ENCODE data around the gene THAP2. TPM values are rescaled to one million over a fixed set of nuclear protein-coding genes. Genes with fewer than 3 reads are reported as not detected.
A peak's percentile ranks its signal among the peaks of the same experiment; 100 is the strongest.

Gene THAP2
- polyA plus RNA-seq, 2 of the 4 experiments (the other 2 are of a cell fraction): 3.6 to 8.5 TPM

- TF ChIP-seq FOXS1 (CRISPR knock-in tag; IDR thresholded peaks at IDR 0.05) (no peak), EHF (CRISPR knock-in tag; IDR thresholded peaks at IDR 0.05) (no peak), ZFP36 (IDR thresholded peaks at IDR 0.05; ENCODE audit: borderline replicate concordance, partially characterized antibody) (no peak), POLR2A (IDR thresholded peaks at IDR 0.05; ENCODE audit: low read length) (no peak), RCOR1 (IDR thresholded peaks at IDR 0.05; ENCODE audit: low read depth, low read length) (no peak), EHMT2 (IDR thresholded peaks at IDR 0.05; ENCODE audit: low read depth) (no peak), MAX (IDR thresholded peaks at IDR 0.05) (no peak), MAZ (IDR thresholded peaks at IDR 0.05; ENCODE audit: borderline replicate concordance, low read depth, low read length) (no peak), KDM5A (IDR thresholded peaks at IDR 0.05) (no peak), FOSL2 (IDR thresholded peaks at IDR 0.05) (no peak), FOSL2 (CRISPR knock-in tag; IDR thresholded peaks at IDR 0.05) (no peak), HOXB5 (CRISPR knock-in tag; IDR thresholded peaks at IDR 0.05) (no peak), TP53 (CRISPR knock-in tag; IDR thresholded peaks at IDR 0.05) (no peak), JUNB (IDR thresholded peaks at IDR 0.05) (no peak), HES2 (IDR thresholded peaks at IDR 0.05) (no peak), TFCP2L1 (CRISPR knock-in tag; IDR thresholded peaks at IDR 0.05) (no peak), NR3C1 (IDR thresholded peaks at IDR 0.05) (no peak), HMGXB4 (CRISPR knock-in tag; IDR thresholded peaks at IDR 0.05; ENCODE audit: borderline replicate concordance) (no peak), FOSB (CRISPR knock-in tag; IDR thresholded peaks at IDR 0.05) (no peak)
- H3K4me3 ChIP-seq: no peak overlapping the region
- H3K4me1 ChIP-seq: no peaks in the 10 kb centered on the region
- no peaks in the 10 kb centered on the region for H3K9me3 ChIP-seq
- no peak for DNase-seq (ENCODE audit: low read depth in 1 of 2, low spot score in 1 of 2)
- H3K4me2 ChIP-seq: no peak overlapping the region
- no peak overlapping the region for H3K27ac ChIP-seq
- no peak for ATAC-seq
- ChIA-PET CTCF (interaction anchor here (0.9 to 4.5 kb wide), 3 partner anchors 14 to 75 kb away, joined by 3 to 24 read pairs (median 3); partner anchors contain the start of gene TMEM19), POLR2A (interaction anchor here (0.9 kb wide), 1 partner anchor 14 kb away, joined by 4 read pairs; the partner anchor contains the start of gene TMEM19)
- no peak for FAIRE-seq
- 97% methylated on average over 1 of the region's 1 CpG for WGBS (ENCODE audit: missing lambda C conversion rate)
Measured at GRCh38 chr12:71671816-71672215, 7.7 kb downstream of the THAP2 start.

- Histone ChIP-seq H3K27ac (no peak overlapping the region), H3K9me3 (no peaks in the 10 kb centered on the region), H3K4me3 (no peak overlapping the region), H3K4me1 (peaks cover 20% of the 10 kb centered on the region; the same call in 2 of the 3 replicates), H3K4me2 (no peak overlapping the region)
- ChIA-PET POLR2A (no interaction called here), CTCF (interaction anchor here (0.7 kb wide), 1 partner anchor 17 kb away, joined by 3 read pairs; no protein-coding TSS in a partner anchor)
- ATAC-seq (no peak), DNase-seq (ENCODE audit: low read depth in 1 of 2, low spot score in 1 of 2) (peak; percentile 10 to 44), FAIRE-seq (no peak)
- no peak for TF ChIP-seq RARB (CRISPR knock-in tag; IDR thresholded peaks at IDR 0.05)
- TF ChIP-seq ZC3H11A (IDR thresholded peaks at IDR 0.05): no peak
- no peak for TF ChIP-seq MAZ (IDR thresholded peaks at IDR 0.05; ENCODE audit: borderline replicate concordance, low read depth, low read length)
- no peak for TF ChIP-seq ZNF302 (CRISPR knock-in tag; IDR thresholded peaks at IDR 0.05)
- no peak for TF ChIP-seq NPAS2 (CRISPR knock-in tag; IDR thresholded peaks at IDR 0.05; ENCODE audit: borderline replicate concordance)
- no peak for TF ChIP-seq SREBF2 (IDR thresholded peaks at IDR 0.05)
- no peak for TF ChIP-seq POLR2A (IDR thresholded peaks at IDR 0.05; ENCODE audit: low read length)
- no peak for TF ChIP-seq HOXB13 (CRISPR knock-in tag; IDR thresholded peaks at IDR 0.05; ENCODE audit: low read depth)
- TF ChIP-seq HDAC2 (IDR thresholded peaks at IDR 0.05): no peak
- no peak for TF ChIP-seq HOXA7 (CRISPR knock-in tag; IDR thresholded peaks at IDR 0.05)
- TF ChIP-seq RAD21 (conservative IDR thresholded peaks at IDR 0.05 in 1 of 2, IDR thresholded peaks at IDR 0.05 in 1 of 2): no peak
- TF ChIP-seq KDM5A (IDR thresholded peaks at IDR 0.05): no peak
- WGBS (ENCODE audit: missing lambda C conversion rate): 84% methylated on average over 1 of the region's 1 CpG
Measured at GRCh38 chr12:71682466-71682865, 18.4 kb downstream of the THAP2 start.
